Neuronal stem cell (in vitro differentiated cells): ENCODE data around the gene RAD51B.

Source experiments
- DNase-seq: peaks from one replicate; pipeline ENCODE4 v3.0.0-alpha.2; 2013; ENCODE audit warnings: low spot score
- H2AFZ ChIP-seq: one replicate; pipeline ENCODE4 v1.6.1; 2013; ENCODE audit warnings: mild to moderate bottlenecking, low read length, inconsistent platforms
- H2AK5ac ChIP-seq: 2 replicates; pipeline ENCODE4 v1.6.1; 2013; ENCODE audit warnings: low read depth, mild to moderate bottlenecking, inconsistent platforms, low read length, moderate library complexity, mixed read lengths
- H2BK120ac ChIP-seq: 2 replicates; pipeline ENCODE4 v1.6.1; 2013; ENCODE audit warnings: low read depth, mild to moderate bottlenecking, inconsistent platforms, low read length, moderate library complexity, mixed read lengths
- H2BK12ac ChIP-seq: one replicate; pipeline ENCODE4 v1.6.1; 2013; ENCODE audit warnings: low read length, inconsistent platforms
- H2BK15ac ChIP-seq: 2 replicates; pipeline ENCODE4 v1.6.1; 2013; ENCODE audit warnings: mild to moderate bottlenecking, low read length, inconsistent platforms, mixed read lengths
- H2BK5ac ChIP-seq: one replicate; pipeline ENCODE4 v1.6.1; 2013; ENCODE audit warnings: inconsistent platforms, mild to moderate bottlenecking, low read length, moderate library complexity
- H3K14ac ChIP-seq: one replicate; pipeline ENCODE4 v1.6.1; 2013; ENCODE audit warnings: low read length, inconsistent platforms
- H3K18ac ChIP-seq: 2 replicates; pipeline ENCODE4 v1.6.1; 2013; ENCODE audit warnings: low read length, inconsistent platforms
- H3K23ac ChIP-seq: 2 replicates; pipeline ENCODE4 v1.6.1; 2013; ENCODE audit warnings: low read depth, mild to moderate bottlenecking, mixed read lengths, low read length, inconsistent platforms; ENCODE audit not compliant: poor library complexity
- H3K27ac ChIP-seq: replicated peaks from 3 replicates; pipeline ENCODE4 v1.5.1; 2013; ENCODE audit warnings: low read length, inconsistent platforms
- H3K27me3 ChIP-seq, 3 experiments: 2 replicates each; pipeline ENCODE4 v1.6.1; 2013; ENCODE audit warnings: low read length in 3 of 3, mild to moderate bottlenecking in 2 of 3, inconsistent platforms in 1 of 3, low read depth in 1 of 3, mixed read lengths in 1 of 3, moderate library complexity in 1 of 3; ENCODE audit not compliant: control insufficient read depth in 3 of 3, insufficient read depth in 3 of 3
- H3K36me3 ChIP-seq, 2 donors: replicated peaks in 1 of 2; 2 replicates each; pipeline ENCODE4 v1.6.1; 2013; ENCODE audit warnings: low read length in 2 of 2; ENCODE audit not compliant: control insufficient read depth in 2 of 2, insufficient read depth in 2 of 2
- H3K4ac ChIP-seq: 2 replicates; pipeline ENCODE4 v1.6.1; 2013; ENCODE audit warnings: inconsistent platforms, mild to moderate bottlenecking, low read length, moderate library complexity
- H3K4me1 ChIP-seq, 2 donors: 1 replicate in 1 of 2; 2 replicates in 1 of 2; pipeline ENCODE4 v1.6.1; 2013; ENCODE audit warnings: low read length in 2 of 2, low read depth in 1 of 2; ENCODE audit not compliant: control insufficient read depth in 2 of 2, insufficient read depth in 1 of 2
- H3K4me2 ChIP-seq: one replicate; pipeline ENCODE4 v1.6.1; 2013; ENCODE audit warnings: mild to moderate bottlenecking, low read length, inconsistent platforms; ENCODE audit not compliant: insufficient read depth, poor library complexity, severe bottlenecking
- H3K4me3 ChIP-seq, 2 donors: 2 replicates each; pipeline ENCODE4 v1.5.1; 2013; ENCODE audit warnings: low read length in 2 of 2, mild to moderate bottlenecking in 2 of 2, inconsistent platforms in 1 of 2, moderate library complexity in 1 of 2
- H3K79me1 ChIP-seq: one replicate; pipeline ENCODE4 v1.6.1; 2013; ENCODE audit warnings: low read depth, mild to moderate bottlenecking, inconsistent platforms, low read length, moderate library complexity
- H3K9ac ChIP-seq: one replicate; pipeline ENCODE4 v1.6.1; 2013; ENCODE audit warnings: mild to moderate bottlenecking, low read depth, low read length, inconsistent platforms; ENCODE audit not compliant: poor library complexity
- H3K9me3 ChIP-seq, 2 donors: replicated peaks in 1 of 2; 2 replicates each; pipeline versions ENCODE3 to v1.6.1; 2013; ENCODE audit warnings: low read length in 2 of 2, mild to moderate bottlenecking in 2 of 2, inconsistent platforms in 1 of 2, low read depth in 1 of 2, mixed read lengths in 1 of 2, moderate library complexity in 1 of 2; ENCODE audit not compliant: control insufficient read depth in 2 of 2, insufficient read depth in 1 of 2
- H4K8ac ChIP-seq: one replicate; pipeline ENCODE4 v1.6.1; 2013; ENCODE audit warnings: low read depth, mild to moderate bottlenecking, inconsistent platforms, low read length, moderate library complexity
- H4K91ac ChIP-seq: one replicate; pipeline ENCODE4 v1.6.1; 2013; ENCODE audit warnings: low read length, low read depth, mild to moderate bottlenecking, inconsistent platforms; ENCODE audit not compliant: poor library complexity
- WGBS, 2 donors: extraction: QIAGEN DNeasy Blood & Tissue Kit; methylation state at CpG; one replicate each; pipeline ENCODE4 v1.1.7; 2013; ENCODE audit warnings: missing lambda C conversion rate in 2 of 2, mixed read lengths in 1 of 2; ENCODE audit not compliant: insufficient read length in 2 of 2, insufficient replicate concordance in 1 of 2; ENCODE audit errors: extremely low coverage in 2 of 2; 5-methylcytosine and 5-hydroxymethylcytosine counted together

Gene RAD51B

GRCh38 chr14:68693926-68694325 is 874.3 kb downstream of the RAD51B start:
- H3K4ac ChIP-seq: no peak overlapping the region
- no peak overlapping the region for H3K4me3 ChIP-seq
- peaks cover 24 to 30% of the 10 kb centered on the region in 2 donors for H3K4me1 ChIP-seq
- H2BK12ac ChIP-seq: no peak overlapping the region
- WGBS, 2 donors: no CpG with 5 or more reads among the region's 2 CpGs
- H4K91ac ChIP-seq: no peak overlapping the region
- H4K8ac ChIP-seq: no peak overlapping the region
- H3K27me3 ChIP-seq: no peaks in the 10 kb centered on the region
- H3K27ac ChIP-seq: no peak overlapping the region
- H3K18ac ChIP-seq: no peak overlapping the region
- H2AK5ac ChIP-seq: no peak overlapping the region
- no peaks in the 10 kb centered on the region for H3K36me3 ChIP-seq
- H3K9ac ChIP-seq: no peak overlapping the region
- H3K4me2 ChIP-seq: no peak overlapping the region
- H2BK5ac ChIP-seq: no peak overlapping the region
- H2BK120ac ChIP-seq: no peak overlapping the region
- H2AFZ ChIP-seq: no peak overlapping the region
- no peak overlapping the region for H3K23ac ChIP-seq
- H3K9me3 ChIP-seq: no peaks in the 10 kb centered on the region
- DNase-seq: no peak
- H2BK15ac ChIP-seq: no peak overlapping the region
- no peak overlapping the region for H3K14ac ChIP-seq
- H3K79me1 ChIP-seq: no peaks in the 10 kb centered on the region

GRCh38 chr14:68694516-68695235 is 875.1 kb downstream of the RAD51B start:
- H3K9ac ChIP-seq: no peak overlapping the region
- DNase-seq: no peak
- H2AK5ac ChIP-seq: peak overlapping the region; percentile 73
- peak overlapping the region; percentile 29 for H3K18ac ChIP-seq
- no peak overlapping the region for H4K8ac ChIP-seq
- H4K91ac ChIP-seq: no peak overlapping the region
- no peaks in the 10 kb centered on the region for H3K79me1 ChIP-seq
- no peaks in the 10 kb centered on the region for H3K36me3 ChIP-seq
- H3K14ac ChIP-seq: no peak overlapping the region
- H3K9me3 ChIP-seq: no peaks in the 10 kb centered on the region
- no peak overlapping the region for H2BK12ac ChIP-seq
- H3K4me3 ChIP-seq: no peak overlapping the region
- no peak overlapping the region for H2AFZ ChIP-seq
- H3K4me2 ChIP-seq: no peak overlapping the region
- no peak overlapping the region for H2BK15ac ChIP-seq
- no peak overlapping the region for H2BK5ac ChIP-seq
- H3K27me3 ChIP-seq: no peaks in the 10 kb centered on the region
- H3K4ac ChIP-seq: no peak overlapping the region
- no peak overlapping the region for H3K27ac ChIP-seq
- WGBS, 2 donors: no CpG with 5 or more reads among the region's 7 CpGs
- H3K4me1 ChIP-seq: peaks cover 17 to 22% of the 10 kb centered on the region in 2 donors
- H2BK120ac ChIP-seq: no peak overlapping the region
- H3K23ac ChIP-seq: no peak overlapping the region

- Histone ChIP-seq H3K9ac (no peak overlapping the region), H2BK15ac (no peak overlapping the region), H3K4me2 (no peak overlapping the region), H3K23ac (no peak overlapping the region), H3K4me1 (peaks cover 10 to 16% of the 10 kb centered on the region in 2 donors), H2BK120ac (no peak overlapping the region), H2BK12ac (no peak overlapping the region), H3K27ac (no peak overlapping the region), H2AK5ac (no peak overlapping the region), H3K36me3 (no peaks in the 10 kb centered on the region), H3K18ac (no peak overlapping the region), H3K4ac (no peak overlapping the region), H3K4me3 (no peak overlapping the region), H3K79me1 (no peaks in the 10 kb centered on the region), H4K91ac (no peak overlapping the region), H2BK5ac (no peak overlapping the region), H3K27me3 (no peaks in the 10 kb centered on the region), H3K14ac (no peak overlapping the region), H4K8ac (no peak overlapping the region), H3K9me3 (no peaks in the 10 kb centered on the region), H2AFZ (no peak overlapping the region)
- WGBS, 2 donors: no CpG with 5 or more reads among the region's 7 CpGs
- no peak for DNase-seq
Measured at GRCh38 chr14:68695326-68695768, 875.8 kb downstream of the RAD51B start.

GRCh38 chr14:68695856-68696255 is 876.3 kb downstream of the RAD51B start:
- Histone ChIP-seq H3K4me3 (no peak overlapping the region), H3K27me3 (no peaks in the 10 kb centered on the region), H2AK5ac (no peak overlapping the region), H3K9me3 (peaks cover 2 to 4% of the 10 kb centered on the region in 2 donors), H3K18ac (no peak overlapping the region), H3K9ac (no peak overlapping the region), H4K8ac (no peak overlapping the region), H3K14ac (no peak overlapping the region), H3K4me1 (peaks cover 7 to 11% of the 10 kb centered on the region in 2 donors), H3K27ac (no peak overlapping the region), H3K4ac (no peak overlapping the region), H3K4me2 (no peak overlapping the region), H3K23ac (no peak overlapping the region), H2BK120ac (no peak overlapping the region), H2BK15ac (no peak overlapping the region), H2BK5ac (no peak overlapping the region), H2BK12ac (no peak overlapping the region), H3K79me1 (no peaks in the 10 kb centered on the region), H3K36me3 (no peaks in the 10 kb centered on the region), H4K91ac (no peak overlapping the region), H2AFZ (no peak overlapping the region)
- no CpG with 5 or more reads among the region's 2 CpGs for WGBS, 2 donors
- no peak for DNase-seq
